Fibroblast of skin of left quadriceps (primary cell): ENCODE measurements around the gene DCST1.

Experiments
- DNase-seq, 2 experiments: peaks; one replicate each; pipeline ENCODE4 v3.0.0-alpha.2; 2013; ENCODE audit warnings: low read depth in 2 of 2

Gene DCST1

DNA sequence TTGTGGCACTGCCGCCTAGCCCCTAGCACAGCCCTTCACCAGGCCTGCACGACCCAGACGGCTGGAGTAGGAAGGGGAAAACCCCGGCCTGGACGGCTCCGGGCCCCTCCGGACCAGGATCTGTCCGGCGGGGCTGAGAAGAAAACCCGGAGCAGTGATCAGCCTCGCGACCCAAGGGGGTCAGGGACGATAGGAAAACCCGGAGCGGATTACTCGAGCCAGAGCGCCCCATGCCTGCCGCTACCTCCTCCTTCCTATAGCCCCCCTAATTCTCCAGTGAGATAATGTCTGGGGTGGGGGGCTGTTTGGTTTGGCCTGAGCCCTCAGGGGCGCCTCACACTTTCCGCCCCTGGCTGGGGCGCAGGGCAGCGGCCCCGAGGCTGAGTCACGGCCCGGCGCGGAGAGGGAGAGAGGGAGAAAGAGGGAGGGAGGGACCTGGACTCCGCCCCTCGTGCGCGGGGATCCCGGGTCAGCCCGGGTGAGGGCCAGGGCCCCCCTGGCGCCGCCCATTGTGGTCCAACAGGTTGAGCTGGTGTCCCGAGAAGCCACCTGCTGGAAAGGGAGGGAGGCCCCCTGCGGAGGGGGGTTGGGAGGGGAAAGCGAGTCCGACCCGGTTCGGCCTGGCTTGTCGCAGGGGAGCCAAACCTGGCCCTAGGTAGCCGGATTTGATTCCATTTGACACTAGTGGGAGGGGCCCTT lies 32.7 kb upstream of the DCST1 start:
- DNase-seq, result peak; percentile 57 to 71

DNA sequence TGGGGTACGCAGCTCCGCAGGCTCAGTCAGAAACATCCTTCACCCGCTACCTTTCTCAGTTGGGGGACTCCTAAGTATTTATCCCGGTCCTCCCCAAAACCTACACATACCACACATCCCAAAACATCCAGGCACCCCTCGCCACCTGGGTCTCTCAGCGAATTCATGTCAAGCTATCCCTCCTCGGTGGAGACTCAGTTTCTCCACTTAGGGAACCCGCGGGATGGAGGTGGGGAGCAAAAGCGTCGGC lies 32.3 kb upstream of the DCST1 start:
- no peak for DNase-seq

DNA sequence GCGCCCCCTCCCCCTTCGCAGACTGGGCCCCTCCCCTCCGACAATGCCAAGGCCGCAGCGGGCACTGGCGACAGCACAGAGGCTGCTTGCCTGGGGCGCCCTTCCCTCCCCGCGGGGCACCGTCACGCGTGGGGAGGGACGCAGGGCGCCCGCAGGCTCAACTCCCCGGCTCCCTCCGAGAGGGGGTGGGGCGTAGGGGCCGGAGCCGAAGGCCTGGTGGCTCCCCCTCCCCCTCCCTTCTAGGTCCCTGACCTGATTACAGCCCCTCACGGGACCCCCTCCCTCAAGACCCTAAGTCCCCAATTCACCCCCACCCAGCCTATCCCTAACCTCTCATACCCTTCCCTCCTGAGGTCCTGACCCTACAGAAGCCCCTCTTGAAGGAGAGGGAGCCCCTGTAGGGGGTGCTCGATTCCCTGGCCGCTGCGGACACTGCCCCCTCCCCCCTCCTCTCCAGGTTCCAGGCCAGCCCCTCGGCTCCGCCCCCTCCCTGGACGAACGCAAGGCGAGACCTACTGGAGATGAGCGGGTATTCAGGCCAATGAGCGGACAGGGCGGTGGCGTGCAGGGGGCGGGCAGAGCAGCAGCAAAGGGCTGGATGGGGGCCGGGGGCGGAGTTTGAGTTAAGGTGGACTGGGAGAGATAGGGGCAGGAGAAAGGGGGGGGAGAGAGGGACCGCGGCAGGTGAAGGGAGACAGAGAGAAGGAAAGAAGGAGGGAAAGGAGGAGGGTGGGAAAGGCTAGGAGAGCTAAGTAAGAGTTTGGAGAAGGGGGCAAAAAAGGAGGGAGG lies 31.8 kb upstream of the DCST1 start:
- peak; percentile 97 to 98 for DNase-seq

DNA sequence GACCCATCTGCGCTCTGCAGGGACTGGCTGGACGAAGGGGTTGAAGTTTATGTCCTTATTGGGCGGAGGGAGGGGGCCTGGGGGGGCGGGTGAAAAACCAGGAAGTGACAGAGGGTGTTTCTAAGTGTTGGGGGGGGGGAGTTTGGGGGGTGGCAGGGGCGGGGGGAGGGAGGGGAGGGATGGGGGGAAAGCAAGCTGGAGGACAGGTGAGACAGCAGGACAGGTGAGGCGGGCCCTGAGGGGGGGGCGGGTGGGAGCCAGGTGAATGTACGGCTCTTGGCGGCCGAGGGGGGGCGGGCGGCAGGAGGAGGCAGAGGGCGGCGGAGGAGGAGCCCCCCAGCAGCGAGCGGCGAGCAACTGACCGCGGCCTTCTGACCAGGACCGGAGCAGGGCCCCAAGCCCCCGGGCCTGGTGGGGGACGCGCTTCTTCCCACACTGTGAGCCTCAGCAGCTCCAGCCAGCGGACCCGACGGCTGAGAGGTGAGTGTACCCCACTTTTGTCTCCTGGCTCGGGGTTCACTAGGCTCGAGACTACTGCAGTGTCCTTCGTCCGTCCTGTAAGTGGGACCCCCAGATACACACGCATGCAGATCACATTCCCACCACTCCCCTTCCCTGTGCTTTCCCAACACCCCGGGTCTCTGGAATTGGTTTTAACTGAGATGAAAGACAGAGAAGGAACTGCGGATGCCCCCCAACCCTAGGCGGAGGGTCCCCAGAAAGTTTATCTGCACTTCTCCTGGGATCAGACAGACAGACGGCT lies 31.0 kb upstream of the DCST1 start, which contains the start of gene ZBTB7B:
ZBTB7B (plus strand) TSS at position 339 of the 763 bp plus-strand sequence. CDS start 11,859 bp downstream, outside the sequence.
- DNase-seq, result no peak

DNA sequence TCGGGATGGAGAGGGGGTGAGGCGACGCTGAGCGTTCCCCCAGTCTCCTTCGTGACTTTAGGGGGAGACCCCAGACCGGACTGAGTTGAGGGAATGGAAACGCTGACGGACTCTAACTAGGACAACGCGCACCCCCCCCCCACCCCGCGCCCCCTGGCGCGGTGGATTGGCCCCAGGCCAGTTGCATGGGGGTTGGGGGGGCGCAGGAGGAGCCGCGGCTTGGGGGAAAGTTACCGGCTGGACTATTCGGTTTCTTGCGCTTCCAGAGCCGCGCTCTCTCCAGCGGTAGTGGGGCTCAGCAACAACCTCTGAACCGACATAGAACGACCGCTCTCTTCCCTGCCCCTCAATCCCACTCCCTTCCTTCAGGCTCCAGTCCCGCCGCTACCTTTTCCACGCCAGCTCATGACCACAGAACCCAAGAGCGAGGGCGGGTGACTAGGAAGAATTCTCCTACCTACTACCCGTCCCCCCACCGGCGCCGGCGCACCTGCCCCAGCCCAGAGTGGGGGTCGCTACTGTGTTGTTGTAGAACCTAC lies 30.3 kb upstream of the DCST1 start:
- no peak for DNase-seq

DNA sequence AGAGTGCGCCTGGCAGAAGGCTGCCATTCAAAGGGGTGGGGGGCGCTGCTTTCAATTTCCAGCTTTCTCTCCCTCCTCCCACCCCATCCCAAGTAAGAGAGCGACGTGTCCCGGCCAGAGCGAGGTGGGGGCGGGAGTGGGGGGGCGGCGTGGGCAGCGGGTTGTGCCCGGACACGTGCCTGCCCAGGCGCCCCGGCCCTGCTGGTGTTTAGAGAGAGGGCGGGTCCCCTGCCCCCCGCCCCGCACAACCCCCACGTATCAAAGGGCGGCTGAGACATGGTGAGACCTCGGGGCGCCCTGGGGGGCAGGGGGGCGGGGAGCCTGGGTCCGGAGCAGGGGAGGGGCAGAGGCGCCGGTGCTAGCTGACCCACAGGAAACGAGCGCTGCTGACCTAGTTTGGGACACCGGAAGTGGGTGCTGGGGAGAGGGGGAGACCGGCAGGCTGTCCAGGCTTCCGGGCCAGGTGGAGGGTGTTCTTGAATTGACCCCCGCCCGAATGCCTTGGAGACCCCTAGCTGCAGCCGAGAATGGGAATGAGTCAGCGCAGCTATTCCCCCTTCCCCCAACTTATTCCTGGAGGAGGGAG lies 29.8 kb upstream of the DCST1 start:
- DNase-seq, result no peak

DNA sequence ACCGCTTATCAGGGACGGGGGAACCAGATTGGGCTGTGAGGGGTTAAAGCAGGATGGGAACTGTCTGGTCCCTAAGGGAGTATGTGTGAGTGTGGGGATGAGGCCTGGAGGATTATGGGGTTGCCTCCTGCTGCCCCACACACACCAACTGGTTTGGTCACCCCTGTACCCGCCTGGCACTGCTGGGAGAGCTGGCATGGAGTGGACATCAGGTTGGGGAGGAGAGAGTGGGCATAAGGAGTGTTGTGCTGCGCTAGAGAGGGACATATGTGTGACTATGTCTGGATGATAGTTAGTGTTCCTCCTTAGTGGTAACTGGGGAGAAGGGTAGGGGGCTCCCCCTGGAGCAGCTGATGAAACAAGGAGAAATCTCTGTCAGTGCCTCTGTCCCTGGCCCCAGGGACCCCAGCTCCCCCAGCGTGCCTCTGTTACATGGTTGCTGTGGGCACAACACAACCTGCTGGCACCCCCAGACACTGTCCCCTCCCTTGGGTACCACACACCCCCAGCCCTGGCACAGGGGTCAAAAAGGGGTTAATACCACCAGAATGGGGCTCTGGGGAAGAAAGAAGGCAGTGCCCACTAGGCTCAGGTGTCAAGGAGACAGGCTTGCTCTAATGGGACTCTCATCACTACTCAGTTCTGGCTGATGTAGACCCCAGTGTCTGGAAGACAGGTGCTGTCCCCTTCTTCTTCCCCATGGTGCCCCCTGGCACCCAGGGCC lies 29.1 kb upstream of the DCST1 start:
- no peak for DNase-seq

DNA sequence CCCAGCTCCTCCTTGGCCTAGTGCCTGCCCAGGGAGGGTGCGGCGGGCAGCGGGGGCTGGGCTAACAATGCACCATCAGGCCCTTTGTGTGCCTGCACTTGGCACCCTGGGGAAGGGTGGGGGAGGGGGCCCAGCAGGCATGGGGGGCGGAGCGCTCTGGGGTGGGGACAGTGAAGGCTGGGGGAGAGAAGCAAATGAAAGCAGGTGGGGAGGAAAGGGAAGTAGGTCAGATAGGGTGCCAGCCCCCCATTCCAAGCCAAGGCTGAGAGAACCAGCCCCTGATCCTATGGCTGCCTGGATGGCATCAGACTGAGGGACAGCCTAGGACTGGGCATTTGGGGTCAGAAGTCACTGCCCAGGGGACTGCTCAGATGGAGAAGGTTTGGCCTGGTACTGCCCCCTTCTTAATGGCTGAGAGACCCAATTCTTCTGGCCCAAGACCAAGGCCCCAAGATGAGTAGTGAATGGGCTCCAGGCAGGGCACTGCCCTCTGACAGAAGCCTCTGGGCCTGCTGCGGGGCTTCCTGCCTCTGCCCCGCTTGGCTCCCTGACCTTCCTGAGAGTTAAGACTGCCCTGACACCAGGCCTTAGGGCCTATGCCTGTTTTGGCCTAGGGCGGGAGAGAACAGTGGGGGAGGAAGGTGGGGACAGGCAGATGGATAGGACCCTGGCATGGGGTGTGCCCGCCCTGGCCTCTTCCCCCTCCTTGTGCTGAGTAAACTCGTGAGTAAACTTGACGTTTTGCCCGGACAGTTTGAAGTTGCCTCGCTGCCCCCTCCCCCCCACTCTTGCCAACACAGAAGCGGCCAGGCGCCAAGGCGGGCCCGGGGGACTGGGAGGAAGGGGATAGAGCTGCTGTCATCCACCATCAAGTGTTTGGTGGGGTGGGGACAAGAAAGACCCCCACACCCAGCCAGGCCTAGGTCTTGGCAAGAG lies 28.3 kb upstream of the DCST1 start:
- DNase-seq, result no peak

DNA sequence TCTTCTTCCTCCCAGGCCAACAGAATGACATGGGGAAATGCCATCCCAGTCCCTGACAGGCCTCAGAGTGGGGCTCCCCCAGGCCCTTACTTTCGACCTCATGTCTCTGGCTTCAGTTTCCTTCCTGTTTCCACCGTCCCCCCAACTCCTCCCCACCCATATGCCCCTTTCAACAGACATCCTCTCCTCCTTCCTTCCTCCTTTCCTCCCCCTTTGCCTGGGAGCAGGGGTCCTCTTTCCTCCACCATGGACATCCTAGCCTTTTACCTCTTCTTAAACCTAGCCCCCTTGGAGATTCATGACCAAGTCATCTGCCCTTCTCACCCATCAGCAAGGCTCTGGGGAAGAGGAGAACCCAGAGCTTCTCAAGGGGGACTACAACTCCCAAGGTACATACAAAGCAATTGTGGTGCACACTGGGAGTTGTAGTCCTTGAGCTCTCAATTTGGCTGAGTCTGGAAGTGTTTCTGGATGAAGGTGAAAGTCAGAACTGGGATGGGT lies 27.0 kb upstream of the DCST1 start:
- DNase-seq, result no peak

DNA sequence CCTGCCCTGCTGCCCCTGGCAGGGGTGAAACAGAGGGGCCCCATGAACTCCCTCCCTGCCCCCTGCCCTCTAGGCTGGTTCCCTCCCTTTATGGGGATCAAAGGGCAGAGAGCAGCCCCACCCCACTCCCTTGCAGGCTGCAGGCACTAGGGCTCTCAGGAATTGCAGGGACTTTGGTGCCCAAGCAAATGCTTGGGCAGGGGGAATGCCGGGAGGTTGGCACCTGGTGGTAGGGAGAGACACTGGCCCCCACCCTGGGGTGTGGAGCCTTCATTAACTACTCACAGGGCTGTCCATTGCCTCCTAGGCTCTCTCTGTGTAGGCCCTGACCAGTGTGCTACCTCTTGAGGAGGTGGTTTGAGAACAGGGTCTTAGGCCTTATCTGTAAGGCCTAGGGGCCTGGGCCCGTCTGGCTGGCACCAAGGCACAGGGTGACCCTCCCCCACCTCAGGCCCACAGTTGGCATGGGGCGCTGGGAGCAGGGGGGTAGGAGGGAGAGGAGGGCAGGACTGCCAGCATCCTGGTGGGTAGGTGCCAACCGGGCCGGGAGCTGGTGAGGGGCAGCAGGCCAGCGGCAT lies 26.3 kb upstream of the DCST1 start:
- DNase-seq, result no peak

DNA sequence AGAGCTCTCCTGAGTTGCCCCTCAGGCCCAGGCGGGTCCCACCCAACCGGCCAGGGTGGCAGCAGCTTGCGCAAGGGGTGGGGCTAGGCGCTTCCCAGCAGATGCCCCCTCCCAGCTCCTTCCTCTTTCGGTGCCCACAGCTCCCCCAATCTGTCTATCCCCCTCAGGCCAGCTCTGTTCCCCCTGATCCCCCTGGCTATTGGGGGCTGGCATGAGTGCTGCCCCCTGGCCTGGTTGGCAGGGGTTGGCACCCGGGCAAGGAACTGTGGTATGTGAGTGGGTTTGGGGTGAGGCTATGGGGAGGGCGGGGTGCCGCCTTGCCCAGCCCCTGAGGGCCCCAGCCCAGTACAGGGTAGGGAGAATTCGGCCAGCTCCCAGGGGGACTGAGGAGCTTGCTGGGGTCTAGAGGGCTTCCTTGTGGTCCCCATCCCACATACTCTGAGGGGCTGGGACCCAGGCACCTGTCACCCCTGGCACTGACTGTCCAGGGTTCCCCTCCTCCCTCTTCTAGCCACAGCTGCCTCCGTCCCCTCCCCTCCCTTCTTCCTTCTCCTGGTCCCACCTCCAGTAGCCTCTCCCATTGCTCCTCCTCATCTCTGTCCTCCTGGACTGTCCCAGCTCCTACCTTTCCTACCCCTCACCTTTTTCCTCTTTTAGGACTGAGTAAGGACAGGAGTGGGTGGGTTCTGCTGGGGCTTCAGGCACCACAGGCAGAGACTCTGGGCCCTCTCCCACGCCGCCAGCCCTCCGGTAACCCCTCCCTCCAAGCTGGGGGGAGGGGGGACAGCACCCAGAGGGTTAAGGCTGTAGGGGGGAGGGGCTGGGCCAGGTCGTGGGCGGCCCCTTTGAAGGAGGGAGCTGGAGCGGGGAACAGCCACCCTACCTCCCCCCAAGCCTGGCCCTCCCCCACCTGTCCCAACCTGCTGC lies 25.3 kb upstream of the DCST1 start:
- DNase-seq, result no peak

DNA sequence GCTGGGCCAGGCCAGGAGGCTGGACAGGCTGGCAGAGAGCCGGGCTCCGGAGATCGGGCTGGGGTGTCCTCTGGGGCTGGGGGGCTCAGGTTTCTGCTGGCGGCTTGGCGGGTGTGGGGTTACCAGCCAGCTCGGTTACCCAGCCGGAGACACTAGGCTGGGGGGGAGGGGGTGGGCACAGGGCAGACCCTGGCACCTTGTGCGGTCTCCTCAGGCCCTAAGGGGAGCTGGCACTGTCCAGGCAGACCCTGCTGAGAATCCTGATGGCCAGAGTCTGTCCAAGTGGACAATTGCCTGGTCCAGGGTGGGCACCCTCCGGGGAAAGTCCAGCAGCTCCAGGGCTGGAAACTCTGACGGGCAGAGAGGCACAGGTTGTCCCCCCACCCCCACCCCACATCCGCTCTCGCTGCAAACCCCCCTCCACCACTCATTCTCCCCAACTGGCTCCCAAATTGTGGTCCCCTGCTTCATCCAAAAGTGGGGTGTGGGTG lies 24.4 kb upstream of the DCST1 start:
- DNase-seq, result no peak

DNA sequence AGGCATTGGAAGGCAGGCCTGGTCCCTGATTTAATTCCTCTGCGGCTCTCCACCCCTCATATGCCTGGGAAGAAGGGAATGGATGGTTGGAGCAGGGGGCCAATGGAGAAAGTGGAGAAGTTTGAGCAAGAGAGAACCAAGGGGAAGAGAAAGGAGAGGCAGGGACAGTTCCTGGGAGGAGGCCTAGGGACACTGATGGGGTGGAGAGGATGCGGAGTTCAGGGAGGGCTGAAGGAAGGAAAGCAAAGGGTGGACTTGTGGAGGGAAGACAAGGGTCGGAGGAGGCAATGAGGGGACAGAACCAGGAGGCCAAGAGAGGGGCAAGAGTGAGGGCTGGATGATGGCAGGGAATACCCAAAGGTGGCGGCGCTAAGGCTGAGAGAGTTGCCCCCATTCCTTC lies 23.9 kb upstream of the DCST1 start:
- no peak for DNase-seq

DNA sequence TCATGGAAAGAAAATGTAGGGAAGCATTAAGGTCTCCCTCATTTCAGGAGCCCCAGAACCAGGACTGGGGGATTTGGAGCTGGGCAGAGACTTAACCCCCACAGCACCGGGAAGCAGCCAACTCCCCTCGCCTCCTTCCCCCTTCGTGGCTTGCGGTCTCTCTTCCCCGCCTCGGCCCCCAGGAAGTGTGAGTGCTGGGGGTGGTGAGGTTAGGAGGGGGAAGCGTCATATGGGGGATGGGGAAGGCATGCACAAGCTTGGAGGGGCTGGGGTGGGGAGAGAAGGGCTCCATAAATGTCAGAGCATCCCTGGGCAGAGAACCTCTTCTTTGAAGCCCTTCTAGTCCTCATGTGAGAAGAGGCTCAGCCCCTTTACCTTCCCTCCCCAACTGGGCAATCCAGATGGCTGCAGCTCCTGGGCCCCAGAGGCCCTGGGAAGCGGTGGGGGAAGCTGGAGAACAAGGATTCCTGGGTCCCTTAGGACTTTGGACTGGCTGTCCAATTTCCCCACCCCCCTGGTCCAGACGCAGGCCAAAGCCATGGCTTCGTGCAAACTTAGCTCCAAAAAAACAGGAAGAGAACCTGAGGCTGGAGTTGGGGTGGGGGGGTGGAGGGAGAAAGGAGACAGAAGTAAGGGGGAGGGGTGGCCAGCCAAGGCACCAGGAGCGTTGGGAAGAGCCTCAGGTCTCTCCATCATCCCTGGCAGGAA lies 23.3 kb upstream of the DCST1 start:
- no peak for DNase-seq

DNA sequence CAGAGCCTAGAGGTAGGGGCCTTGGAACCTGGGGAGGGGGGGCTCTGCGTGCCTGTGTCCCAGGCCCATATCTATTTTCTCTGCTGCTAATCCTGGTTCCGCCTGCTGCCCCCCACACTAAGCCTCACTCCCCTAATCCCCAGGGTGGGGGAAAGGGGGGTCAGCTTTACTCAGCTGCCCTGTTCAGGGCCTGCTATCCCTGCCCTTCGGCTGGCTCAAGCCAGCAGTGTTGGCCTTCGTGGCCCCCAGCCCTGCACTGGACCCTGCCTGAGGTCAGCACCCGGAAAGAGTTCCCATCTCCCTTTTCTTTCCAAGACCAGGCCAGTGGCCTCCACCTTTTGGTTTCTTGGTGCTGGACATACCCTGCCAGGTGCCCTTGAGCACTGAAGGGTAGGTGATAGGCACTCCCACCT lies 22.6 kb upstream of the DCST1 start:
- DNase-seq, result no peak

DNA sequence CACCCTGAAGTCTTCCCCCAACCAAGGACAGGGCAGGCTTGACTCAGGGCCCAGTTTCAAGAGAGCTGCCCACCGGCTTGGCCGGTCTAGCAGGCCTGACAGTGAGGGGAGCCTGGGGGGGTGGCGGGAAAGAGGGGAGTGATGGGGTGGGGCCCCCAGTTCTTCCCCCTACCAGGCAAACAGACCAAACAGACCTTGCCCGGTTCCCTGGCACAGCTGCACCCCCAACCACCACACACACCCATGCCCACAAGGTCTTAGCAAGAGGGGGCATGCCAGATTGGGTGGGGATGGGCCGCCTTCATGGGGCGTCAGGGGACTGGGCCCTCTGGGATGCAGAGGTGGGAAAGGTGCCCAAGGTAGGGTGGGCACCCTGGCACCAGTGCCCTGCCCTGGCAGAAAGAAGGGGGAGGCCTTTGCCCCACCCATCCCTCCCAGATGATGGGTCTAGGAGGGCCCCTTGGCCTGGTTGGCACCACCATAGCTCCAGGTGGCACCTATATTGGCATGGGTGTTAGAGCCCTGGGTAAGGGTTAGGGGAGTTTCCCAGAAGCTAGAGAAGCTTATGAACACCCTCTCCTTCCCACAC lies 22.1 kb upstream of the DCST1 start:
- DNase-seq, result no peak

DNA sequence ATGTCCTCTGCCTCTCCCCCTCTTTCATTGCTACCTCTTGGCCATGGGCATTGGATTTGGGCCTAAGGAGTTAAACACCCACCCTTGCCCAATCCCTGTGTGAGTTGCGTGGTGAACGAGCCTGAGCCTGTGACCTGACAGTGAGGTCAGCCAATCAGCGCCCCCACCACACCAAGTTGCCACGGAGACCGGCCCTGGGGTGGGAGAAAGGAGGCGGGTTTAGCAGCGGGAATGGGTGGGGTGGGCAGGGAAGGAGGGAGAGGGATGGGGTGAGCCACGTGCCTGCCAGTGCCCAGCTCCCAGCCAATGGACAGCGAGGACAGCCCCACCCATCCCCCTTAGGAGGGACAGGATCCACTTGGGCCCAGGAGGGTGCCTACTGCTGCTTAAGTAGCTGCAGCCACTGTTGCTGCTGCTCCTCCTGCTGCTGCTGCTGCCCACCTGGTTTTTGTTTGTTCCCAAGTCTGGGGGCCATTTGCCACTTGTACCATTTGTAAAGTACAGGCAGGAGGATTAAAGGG lies 21.5 kb upstream of the DCST1 start:
- DNase-seq, result no peak
